Neural progenitor cell (in vitro differentiated cells): ENCODE data around the gene PSPN. TPM values are rescaled to one million over a fixed set of nuclear protein-coding genes. Genes with fewer than 3 reads are reported as not detected.

Experiments
- DNase-seq: peaks from one replicate; pipeline ENCODE4 v3.0.0-alpha.2; 2016; ENCODE audit warnings: low spot score
- H2AFZ ChIP-seq: fragments of 200-600 bp; sonication (generic); replicated peaks from 2 replicates; pipeline ENCODE4 v1.6.1; 2016; ENCODE audit warnings: antibody characterized with exemption
- H3F3A ChIP-seq: fragments of 200-600 bp; sonication (generic); 2 replicates; pipeline ENCODE4 v1.6.1; 2016; ENCODE audit warnings: antibody characterized with exemption, low read depth
- H3K27ac ChIP-seq: fragments of 200-600 bp; sonication (generic); 2 replicates; pipeline ENCODE4 v1.5.1; 2016; ENCODE audit warnings: mild to moderate bottlenecking
- H3K27me3 ChIP-seq: fragments of 200-600 bp; sonication (generic); 2 replicates; pipeline ENCODE4 v1.6.1; 2016; ENCODE audit warnings: mild to moderate bottlenecking, moderate library complexity
- H3K36me3 ChIP-seq: fragments of 200-600 bp; sonication (generic); 2 replicates; pipeline ENCODE4 v1.5.1; 2016
- H3K4me1 ChIP-seq: fragments of 200-600 bp; sonication (generic); 2 replicates; pipeline ENCODE4 v1.6.1; 2016; ENCODE audit warnings: mixed run types
- H3K4me2 ChIP-seq: fragments of 200-600 bp; sonication (generic); 2 replicates; pipeline ENCODE4 v1.6.1; 2016
- H3K4me3 ChIP-seq: fragments of 200-600 bp; sonication (generic); 2 replicates; pipeline ENCODE4 v1.5.1; 2016
- H3K79me2 ChIP-seq: fragments of 200-600 bp; sonication (generic); 2 replicates; pipeline ENCODE4 v1.6.1; 2016; ENCODE audit warnings: low read depth
- H3K9ac ChIP-seq: fragments of 200-600 bp; sonication (generic); 2 replicates; pipeline ENCODE4 v1.6.1; 2016
- H3K9me3 ChIP-seq: fragments of 200-600 bp; sonication (generic); 2 replicates; pipeline ENCODE4 v1.5.1; 2016; ENCODE audit warnings: low read depth
- H4K20me1 ChIP-seq: fragments of 200-600 bp; sonication (generic); 2 replicates; pipeline ENCODE4 v1.6.1; 2016; ENCODE audit warnings: low read depth
- H3K27ac Mint-ChIP-seq: 3 replicates; pipeline ENCODE4 v1.8.0; 2021; ENCODE audit warnings: mixed read lengths
- H3K27me3 Mint-ChIP-seq: 2 replicates; pipeline ENCODE4 v1.8.0; 2022; ENCODE audit warnings: low read depth, mild to moderate bottlenecking, inconsistent platforms, moderate library complexity, mixed read lengths; ENCODE audit not compliant: insufficient read depth
- H3K36me3 Mint-ChIP-seq: 3 replicates; pipeline ENCODE4 v1.8.0; 2021; ENCODE audit warnings: mixed read lengths
- H3K4me1 Mint-ChIP-seq: 3 replicates; pipeline ENCODE4 v1.8.0; 2021; ENCODE audit warnings: mixed read lengths
- H3K4me3 Mint-ChIP-seq: 3 replicates; pipeline ENCODE4 v1.8.0; 2021; ENCODE audit warnings: mild to moderate bottlenecking, moderate library complexity, mixed read lengths
- H3K9me3 Mint-ChIP-seq: 3 replicates; pipeline ENCODE4 v1.8.0; 2020; ENCODE audit warnings: mixed read lengths
- CTCF ChIP-seq: fragments of 200-600 bp; sonication (generic); IDR thresholded peaks from 2 replicates; pipeline ENCODE4 v1.5.1; 2017; ENCODE audit warnings: antibody characterized with exemption, mild to moderate bottlenecking
- EZH2 ChIP-seq: fragments of 200-600 bp; sonication (generic); IDR thresholded peaks from 2 replicates; pipeline ENCODE4 v1.6.1; 2017; ENCODE audit warnings: antibody characterized with exemption, mild to moderate bottlenecking, moderate library complexity
- EZH2phosphoT487 ChIP-seq: fragments of 200-600 bp; sonication (generic); IDR thresholded peaks from 2 replicates; pipeline ENCODE4 v1.6.1; 2017; ENCODE audit warnings: antibody characterized with exemption
- total RNA-seq: library from RNA; depleted of rRNA; stranded (reverse); fragments of >200 nt; gene quantifications from 2 replicates; pipeline ENCODE4 v1.2.3, GENCODE V29; 2015; ENCODE audit warnings: low replicate concordance

Gene PSPN
- total RNA-seq, 1 donor from 2014 or later = 0.92 TPM

- TF ChIP-seq CTCF (no peak), EZH2phosphoT487 (no peak), EZH2 (no peak)
- no peaks in the 10 kb centered on the region for H3K36me3 ChIP-seq
- no peak overlapping the region for H3K27ac Mint-ChIP-seq
- peaks cover 4% of the 10 kb centered on the region for H3F3A ChIP-seq
- H3K9me3 Mint-ChIP-seq = no peaks in the 10 kb centered on the region
- no peak overlapping the region for H3K27ac ChIP-seq
- no peak overlapping the region for H3K4me3 ChIP-seq
- H3K9me3 ChIP-seq = no peaks in the 10 kb centered on the region
- H3K27me3 Mint-ChIP-seq = peaks cover 5% of the 10 kb centered on the region
- no peaks in the 10 kb centered on the region for H4K20me1 ChIP-seq
- H3K9ac ChIP-seq = no peak overlapping the region
- H3K4me1 ChIP-seq = no peaks in the 10 kb centered on the region
- no peak overlapping the region for H2AFZ ChIP-seq
- no peaks in the 10 kb centered on the region for H3K27me3 ChIP-seq
- H3K4me1 Mint-ChIP-seq = no peaks in the 10 kb centered on the region
- no peak overlapping the region for H3K4me2 ChIP-seq
- no peaks in the 10 kb centered on the region for H3K79me2 ChIP-seq
- no peak for DNase-seq
- peak overlapping the region; percentile 9 for H3K4me3 Mint-ChIP-seq
- peaks cover 26% of the 10 kb centered on the region for H3K36me3 Mint-ChIP-seq
These were observed 4.0 kb upstream of the PSPN start for GRCh38 chr19:6379744-6380143.

GRCh38 chr19:6378486-6378885 is 2.8 kb upstream of the PSPN start:
- Histone ChIP-seq H3K9me3 (no peaks in the 10 kb centered on the region), H3K4me2 (no peak overlapping the region), H3K4me1 (peaks cover 4% of the 10 kb centered on the region), H2AFZ (no peak overlapping the region), H3K4me3 (no peak overlapping the region), H3K27me3 (no peaks in the 10 kb centered on the region), H3F3A (peaks cover 13% of the 10 kb centered on the region), H3K9ac (no peak overlapping the region), H3K27ac (peak overlapping the region; percentile 38), H3K36me3 (no peaks in the 10 kb centered on the region), H4K20me1 (peaks cover 7% of the 10 kb centered on the region), H3K79me2 (peaks cover 10% of the 10 kb centered on the region)
- Mint-ChIP-seq H3K4me1 (peaks cover 4% of the 10 kb centered on the region), H3K36me3 (peaks cover 26% of the 10 kb centered on the region), H3K27me3 (peaks cover 10% of the 10 kb centered on the region), H3K4me3 (no peak overlapping the region), H3K9me3 (no peaks in the 10 kb centered on the region), H3K27ac (peak overlapping the region; percentile 37)
- no peak for DNase-seq
- TF ChIP-seq EZH2 = no peak
- TF ChIP-seq CTCF = no peak
- no peak for TF ChIP-seq EZH2phosphoT487

GRCh38 chr19:6378041-6378440 is 2.3 kb upstream of the PSPN start:
- TF ChIP-seq EZH2 (no peak), EZH2phosphoT487 (no peak), CTCF (no peak)
- no peaks in the 10 kb centered on the region for H3K27me3 ChIP-seq
- no peaks in the 10 kb centered on the region for H3K9me3 ChIP-seq
- no peak overlapping the region for H2AFZ ChIP-seq
- no peak overlapping the region for H3K9ac ChIP-seq
- peaks cover 4% of the 10 kb centered on the region for H3K4me1 ChIP-seq
- DNase-seq = peak; percentile 27
- H3K4me3 ChIP-seq = no peak overlapping the region
- H3F3A ChIP-seq = peaks cover 13% of the 10 kb centered on the region
- H3K79me2 ChIP-seq = peaks cover 10% of the 10 kb centered on the region
- H3K4me1 Mint-ChIP-seq = peaks cover 4% of the 10 kb centered on the region
- H3K4me3 Mint-ChIP-seq = no peak overlapping the region
- H3K27ac Mint-ChIP-seq = peak overlapping the region; percentile 37
- peaks cover 7% of the 10 kb centered on the region for H4K20me1 ChIP-seq
- peaks cover 26% of the 10 kb centered on the region for H3K36me3 Mint-ChIP-seq
- H3K9me3 Mint-ChIP-seq = no peaks in the 10 kb centered on the region
- no peaks in the 10 kb centered on the region for H3K36me3 ChIP-seq
- H3K27me3 Mint-ChIP-seq = peaks cover 11% of the 10 kb centered on the region
- no peak overlapping the region for H3K4me2 ChIP-seq
- no peak overlapping the region for H3K27ac ChIP-seq
